Astrocyte (in vitro differentiated cells and primary cell): ENCODE data around the gene MAP3K14. TPM values are rescaled to one million over a fixed set of nuclear protein-coding genes. Genes with fewer than 3 reads are reported as not detected.
"Not testable (repeated sequence)": the region's sequence is repeated elsewhere in the genome, so short reads cannot be mapped to it uniquely, and the experiment has no call there.

Experiments used
- DNase-seq: peaks from one replicate; pipeline ENCODE4 v3.0.0-alpha.2; 2010; ENCODE audit warnings: low read depth
- FAIRE-seq: peaks from 2 replicates; lab custom pipeline; 2011; peaks lifted over from hg19 to GRCh38; lab: Jason Lieb, UNC
- H2AFZ ChIP-seq: 2 replicates; pipeline ENCODE4 v1.6.0; 2012; ENCODE audit warnings: low read depth, low read length, inconsistent platforms
- H3K27ac ChIP-seq: 2 replicates; pipeline ENCODE4 v1.5.1; 2011; ENCODE audit warnings: low read depth, low read length, inconsistent platforms
- H3K27me3 ChIP-seq: 2 replicates; pipeline ENCODE4 v1.6.0; 2011; ENCODE audit warnings: low read length, inconsistent platforms; ENCODE audit not compliant: insufficient read depth
- H3K36me3 ChIP-seq: 2 replicates; pipeline ENCODE4 v1.5.1; 2011; ENCODE audit warnings: low read length, inconsistent platforms; ENCODE audit not compliant: insufficient read depth
- H3K4me1 ChIP-seq: 2 replicates; pipeline ENCODE4 v1.5.1; 2011; ENCODE audit warnings: low read length, inconsistent platforms; ENCODE audit not compliant: insufficient read depth
- H3K4me2 ChIP-seq: 2 replicates; pipeline ENCODE4 v1.6.0; 2012; ENCODE audit warnings: low read length, inconsistent platforms
- H3K4me3 ChIP-seq: 2 replicates; pipeline ENCODE4 v1.5.1; 2011; ENCODE audit warnings: low read depth, mild to moderate bottlenecking, low read length, inconsistent platforms; ENCODE audit not compliant: insufficient read depth
- H3K79me2 ChIP-seq: 2 replicates; pipeline ENCODE4 v1.6.0; 2012; ENCODE audit warnings: mild to moderate bottlenecking, low read length, inconsistent platforms; ENCODE audit not compliant: insufficient read depth
- H3K9ac ChIP-seq: 2 replicates; pipeline ENCODE4 v1.6.0; 2012; ENCODE audit warnings: mild to moderate bottlenecking, low read length, inconsistent platforms
- H3K9me3 ChIP-seq: 2 replicates; pipeline ENCODE4 v1.5.1; 2012; ENCODE audit warnings: low read depth, mild to moderate bottlenecking, low read length, inconsistent platforms; ENCODE audit not compliant: insufficient read depth
- H4K20me1 ChIP-seq: 2 replicates; pipeline ENCODE4 v1.6.0; 2012; ENCODE audit warnings: low read length, inconsistent platforms; ENCODE audit not compliant: insufficient read depth
- H3K27ac Mint-ChIP-seq: one replicate; pipeline ENCODE4 v1.8.0; 2021; ENCODE audit warnings: mild to moderate bottlenecking, mixed read lengths; ENCODE audit not compliant: unreplicated experiment
- H3K27me3 Mint-ChIP-seq: one replicate; pipeline ENCODE4 v1.8.0; 2021; ENCODE audit warnings: low read depth, mixed read lengths; ENCODE audit not compliant: unreplicated experiment
- H3K36me3 Mint-ChIP-seq: one replicate; pipeline ENCODE4 v1.8.0; 2021; ENCODE audit warnings: low read depth, mixed read lengths; ENCODE audit not compliant: unreplicated experiment
- H3K4me1 Mint-ChIP-seq: one replicate; pipeline ENCODE4 v1.8.0; 2021; ENCODE audit warnings: low read depth, mixed read lengths; ENCODE audit not compliant: unreplicated experiment
- H3K4me3 Mint-ChIP-seq: one replicate; pipeline ENCODE4 v1.8.0; 2021; ENCODE audit warnings: mild to moderate bottlenecking, moderate library complexity, mixed read lengths; ENCODE audit not compliant: unreplicated experiment
- H3K9me3 Mint-ChIP-seq: one replicate; pipeline ENCODE4 v1.8.0; 2021; ENCODE audit warnings: mild to moderate bottlenecking, mixed read lengths; ENCODE audit not compliant: unreplicated experiment
- EZH2 ChIP-seq: IDR thresholded peaks from 2 replicates; pipeline ENCODE4 v1.6.1; 2012; ENCODE audit warnings: mild to moderate bottlenecking, low read length, inconsistent platforms; ENCODE audit not compliant: insufficient read depth
- total RNA-seq: library from RNA; stranded (reverse); gene quantifications from 2 replicates; pipeline ENCODE4 v1.2.1, GENCODE V29; 2021
- TF ChIP-seq, protein P1 (sequence below): IDR thresholded peaks from 2 replicates; pipeline ENCODE4 v1.5.1; 2011; ENCODE audit warnings: low read depth, mild to moderate bottlenecking, inconsistent platforms, low read length, moderate library complexity; ENCODE audit not compliant: insufficient read depth

The MAP3K14 gene
- total RNA-seq, 1 donor from 2014 or later: 10.8 TPM

DNA sequence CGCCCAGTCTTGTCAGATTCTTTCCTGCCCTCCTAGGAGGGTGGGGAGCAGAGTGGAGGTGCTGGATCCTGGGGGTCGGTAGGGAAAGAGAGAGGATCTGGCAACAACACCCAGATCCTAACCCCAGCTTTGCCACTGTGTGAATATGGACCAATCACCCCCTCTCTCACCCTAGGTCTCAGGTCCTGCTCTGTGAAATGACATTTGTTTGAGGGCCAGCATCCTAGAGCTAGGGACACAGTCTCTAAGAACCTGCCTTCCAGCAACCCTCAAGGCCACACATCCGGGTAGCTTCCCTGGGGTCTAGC is 28.4 kb upstream of the MAP3K14 start:
- Histone ChIP-seq H3K4me1 (peaks cover 16% of the 10 kb centered on the region), H2AFZ (peak overlapping the region; percentile 3), H3K9ac (no peak overlapping the region), H3K4me3 (no peak overlapping the region), H3K27me3 (no peaks in the 10 kb centered on the region), H4K20me1 (no peaks in the 10 kb centered on the region), H3K27ac (no peak overlapping the region), H3K4me2 (no peak overlapping the region), H3K9me3 (no peaks in the 10 kb centered on the region), H3K79me2 (no peaks in the 10 kb centered on the region), H3K36me3 (no peaks in the 10 kb centered on the region)
- H3K4me1 Mint-ChIP-seq: peaks cover 10% of the 10 kb centered on the region
- H3K36me3 Mint-ChIP-seq: no peaks in the 10 kb centered on the region
- H3K27me3 Mint-ChIP-seq: no peaks in the 10 kb centered on the region
- H3K4me3 Mint-ChIP-seq: no peak overlapping the region
- FAIRE-seq (no peak), DNase-seq (no peak)
- TF ChIP-seq, protein P1, sequence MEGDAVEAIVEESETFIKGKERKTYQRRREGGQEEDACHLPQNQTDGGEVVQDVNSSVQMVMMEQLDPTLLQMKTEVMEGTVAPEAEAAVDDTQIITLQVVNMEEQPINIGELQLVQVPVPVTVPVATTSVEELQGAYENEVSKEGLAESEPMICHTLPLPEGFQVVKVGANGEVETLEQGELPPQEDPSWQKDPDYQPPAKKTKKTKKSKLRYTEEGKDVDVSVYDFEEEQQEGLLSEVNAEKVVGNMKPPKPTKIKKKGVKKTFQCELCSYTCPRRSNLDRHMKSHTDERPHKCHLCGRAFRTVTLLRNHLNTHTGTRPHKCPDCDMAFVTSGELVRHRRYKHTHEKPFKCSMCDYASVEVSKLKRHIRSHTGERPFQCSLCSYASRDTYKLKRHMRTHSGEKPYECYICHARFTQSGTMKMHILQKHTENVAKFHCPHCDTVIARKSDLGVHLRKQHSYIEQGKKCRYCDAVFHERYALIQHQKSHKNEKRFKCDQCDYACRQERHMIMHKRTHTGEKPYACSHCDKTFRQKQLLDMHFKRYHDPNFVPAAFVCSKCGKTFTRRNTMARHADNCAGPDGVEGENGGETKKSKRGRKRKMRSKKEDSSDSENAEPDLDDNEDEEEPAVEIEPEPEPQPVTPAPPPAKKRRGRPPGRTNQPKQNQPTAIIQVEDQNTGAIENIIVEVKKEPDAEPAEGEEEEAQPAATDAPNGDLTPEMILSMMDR: no peak
- no peak for TF ChIP-seq EZH2
- H3K9me3 Mint-ChIP-seq: no peaks in the 10 kb centered on the region
- H3K27ac Mint-ChIP-seq: no peak overlapping the region

GRCh38 chr17:45343967-45344664 is 27.3 kb upstream of the MAP3K14 start:
- H3K36me3 Mint-ChIP-seq, H4K20me1 ChIP-seq, DNase-seq, FAIRE-seq, H3K4me3 Mint-ChIP-seq, H3K9me3 ChIP-seq, H2AFZ ChIP-seq, H3K4me1 Mint-ChIP-seq, H3K36me3 ChIP-seq, H3K27ac Mint-ChIP-seq, H3K4me3 ChIP-seq, H3K27ac ChIP-seq, H3K9ac ChIP-seq, H3K27me3 Mint-ChIP-seq, H3K4me2 ChIP-seq, H3K9me3 Mint-ChIP-seq, H3K27me3 ChIP-seq, H3K79me2 ChIP-seq: not testable (repeated sequence)
- H3K4me1 ChIP-seq: peaks cover 16% of the 10 kb centered on the region

- H3K27ac Mint-ChIP-seq: no peak overlapping the region
Observed at GRCh38 chr17:45342871-45343526, 26.2 kb upstream of the MAP3K14 start.

More at GRCh38 chr17:45342871-45343526, 26.2 kb upstream of the MAP3K14 start:
- Histone ChIP-seq H3K9ac (no peak overlapping the region), H2AFZ (no peak overlapping the region), H4K20me1 (no peaks in the 10 kb centered on the region), H3K9me3 (no peaks in the 10 kb centered on the region), H3K4me3 (no peak overlapping the region), H3K4me1 (peaks cover 16% of the 10 kb centered on the region), H3K79me2 (no peaks in the 10 kb centered on the region), H3K4me2 (no peak overlapping the region), H3K27me3 (no peaks in the 10 kb centered on the region), H3K36me3 (no peaks in the 10 kb centered on the region), H3K27ac (no peak overlapping the region)
- no peaks in the 10 kb centered on the region for H3K27me3 Mint-ChIP-seq
- FAIRE-seq (no peak), DNase-seq (no peak)
- no peaks in the 10 kb centered on the region for H3K9me3 Mint-ChIP-seq
- no peaks in the 10 kb centered on the region for H3K36me3 Mint-ChIP-seq
- H3K4me3 Mint-ChIP-seq: no peak overlapping the region
- peaks cover 10% of the 10 kb centered on the region for H3K4me1 Mint-ChIP-seq
- TF ChIP-seq, protein P1: no peak
- no peak for TF ChIP-seq EZH2
